NB4 (cell line): ENCODE measurements around the gene PSMD13.

Source experiments
- MYC ChIP-seq: IDR thresholded peaks from 2 replicates; pipeline ENCODE4 v1.6.1; 2011; ENCODE audit warnings: low read depth, low read length
- POLR2A ChIP-seq: IDR thresholded peaks from 2 replicates; pipeline ENCODE4 v1.6.1; 2011; ENCODE audit warnings: mild to moderate bottlenecking; ENCODE audit not compliant: insufficient read length; ENCODE audit errors: extremely low read depth
- TF ChIP-seq, protein P1 (sequence below): IDR thresholded peaks from one replicate; pipeline ENCODE4 v1.5.1; 2012; ENCODE audit warnings: low read depth, low read length
- TF ChIP-seq, protein P2 (sequence below): IDR thresholded peaks from 2 replicates; pipeline ENCODE4 v1.6.1; 2011; ENCODE audit warnings: low read depth, low read length

DNA sequence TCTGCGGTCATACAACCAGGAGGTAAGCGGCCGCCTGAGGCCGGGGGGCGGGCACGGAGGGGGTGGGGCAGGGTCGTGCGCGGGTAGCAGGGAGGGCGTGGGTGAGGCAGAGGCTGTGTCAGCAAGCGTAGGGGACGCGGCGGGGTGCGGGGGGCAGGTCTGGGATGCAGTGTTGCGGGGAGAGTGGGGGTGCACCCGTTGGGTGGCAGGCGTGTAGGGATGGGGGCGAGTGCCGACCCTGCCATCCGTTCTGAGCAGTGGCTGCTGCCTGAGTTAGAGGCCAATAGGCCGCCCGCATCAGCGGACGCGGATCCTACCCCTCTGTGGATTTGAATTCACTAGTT lies 27.9 kb upstream of the PSMD13 start:
- TF ChIP-seq, protein P1, sequence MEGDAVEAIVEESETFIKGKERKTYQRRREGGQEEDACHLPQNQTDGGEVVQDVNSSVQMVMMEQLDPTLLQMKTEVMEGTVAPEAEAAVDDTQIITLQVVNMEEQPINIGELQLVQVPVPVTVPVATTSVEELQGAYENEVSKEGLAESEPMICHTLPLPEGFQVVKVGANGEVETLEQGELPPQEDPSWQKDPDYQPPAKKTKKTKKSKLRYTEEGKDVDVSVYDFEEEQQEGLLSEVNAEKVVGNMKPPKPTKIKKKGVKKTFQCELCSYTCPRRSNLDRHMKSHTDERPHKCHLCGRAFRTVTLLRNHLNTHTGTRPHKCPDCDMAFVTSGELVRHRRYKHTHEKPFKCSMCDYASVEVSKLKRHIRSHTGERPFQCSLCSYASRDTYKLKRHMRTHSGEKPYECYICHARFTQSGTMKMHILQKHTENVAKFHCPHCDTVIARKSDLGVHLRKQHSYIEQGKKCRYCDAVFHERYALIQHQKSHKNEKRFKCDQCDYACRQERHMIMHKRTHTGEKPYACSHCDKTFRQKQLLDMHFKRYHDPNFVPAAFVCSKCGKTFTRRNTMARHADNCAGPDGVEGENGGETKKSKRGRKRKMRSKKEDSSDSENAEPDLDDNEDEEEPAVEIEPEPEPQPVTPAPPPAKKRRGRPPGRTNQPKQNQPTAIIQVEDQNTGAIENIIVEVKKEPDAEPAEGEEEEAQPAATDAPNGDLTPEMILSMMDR: no peak
- TF ChIP-seq, protein P2, sequence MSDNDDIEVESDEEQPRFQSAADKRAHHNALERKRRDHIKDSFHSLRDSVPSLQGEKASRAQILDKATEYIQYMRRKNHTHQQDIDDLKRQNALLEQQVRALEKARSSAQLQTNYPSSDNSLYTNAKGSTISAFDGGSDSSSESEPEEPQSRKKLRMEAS: no peak
- no peak for TF ChIP-seq POLR2A
- TF ChIP-seq MYC: no peak
